NT2/D1 (cell line): ENCODE results near the gene DTNB.

Source experiments
- DNase-seq: peaks from one replicate; pipeline ENCODE4 v3.0.0-alpha.2; 2011; ENCODE audit warnings: low read depth, low spot score
- H3K27me3 ChIP-seq: 2 replicates; pipeline ENCODE4 v1.6.0; 2011; ENCODE audit warnings: mild to moderate bottlenecking; ENCODE audit not compliant: insufficient read length, insufficient read depth
- H3K36me3 ChIP-seq: 2 replicates; pipeline ENCODE4 v1.6.1; 2011; ENCODE audit warnings: mild to moderate bottlenecking, low read length, mixed read lengths; ENCODE audit not compliant: insufficient read depth, insufficient read length
- H3K4me1 ChIP-seq: 2 replicates; pipeline ENCODE4 v1.5.1; 2011; ENCODE audit not compliant: insufficient read depth, insufficient read length
- H3K4me3 ChIP-seq: 2 replicates; pipeline ENCODE4 v1.5.1; 2011; ENCODE audit warnings: low read depth; ENCODE audit not compliant: insufficient read length
- H3K9ac ChIP-seq: 2 replicates; pipeline ENCODE4 v1.6.0; 2011; ENCODE audit warnings: low read depth; ENCODE audit not compliant: insufficient read length
- H3K9me3 ChIP-seq: 2 replicates; pipeline ENCODE4 v1.5.1; 2011; ENCODE audit warnings: mild to moderate bottlenecking, low read length; ENCODE audit not compliant: insufficient read depth
- SUZ12 ChIP-seq: IDR thresholded peaks from 2 replicates; pipeline ENCODE4 v1.6.1; 2011; ENCODE audit not compliant: insufficient read length, insufficient read depth; ENCODE audit errors: extremely low read depth
- YY1 ChIP-seq: IDR thresholded peaks from 2 replicates; pipeline ENCODE4 v1.6.1; 2011; ENCODE audit not compliant: insufficient read length, insufficient read depth
- ZNF274 ChIP-seq: IDR thresholded peaks from 2 replicates; pipeline ENCODE4 v1.6.1; 2011; ENCODE audit warnings: mild to moderate bottlenecking, low read depth, low read length

Gene DTNB

DNA sequence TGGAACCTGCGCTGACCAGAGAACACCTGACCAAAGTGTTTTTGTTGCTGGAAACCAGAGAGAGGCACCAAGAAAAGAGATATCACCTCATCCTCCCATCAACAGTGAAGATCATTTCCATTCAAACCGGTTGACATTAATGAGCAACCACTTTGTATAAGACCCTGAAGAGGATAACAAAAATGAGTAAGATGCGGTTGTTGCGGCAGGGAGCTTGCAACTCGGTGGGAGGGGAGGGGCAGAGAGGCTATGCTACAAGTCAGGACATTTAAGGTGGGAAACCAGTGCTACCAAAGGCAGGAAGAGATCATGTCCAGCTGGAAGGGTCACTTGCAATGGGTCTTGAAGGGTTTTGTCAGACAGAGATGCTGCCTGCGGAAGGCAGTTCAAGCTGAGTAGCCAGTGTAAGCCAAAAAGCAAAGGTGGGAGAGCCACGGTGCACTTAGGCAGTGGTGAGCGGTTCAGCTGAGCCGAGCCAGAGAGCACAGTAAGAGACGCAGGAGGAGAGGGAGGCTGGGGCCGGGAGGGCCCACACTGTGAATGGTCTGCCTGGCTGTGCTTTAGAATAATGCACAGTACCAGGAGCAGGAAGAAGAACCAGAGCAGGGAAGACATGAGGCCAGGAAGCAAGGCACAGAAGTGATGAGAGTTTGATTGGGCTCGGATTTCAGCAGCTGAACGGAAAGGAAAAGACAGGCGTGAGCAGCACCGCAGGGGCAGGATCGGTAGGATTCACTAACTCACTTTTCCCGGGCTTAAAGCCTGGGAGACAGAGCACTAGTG is 24.4 kb upstream of the DTNB start:
- no peak for DNase-seq
- no peaks in the 10 kb centered on the region for H3K4me1 ChIP-seq
- H3K9ac ChIP-seq, result peak overlapping the region; percentile 15
- no peak overlapping the region for H3K4me3 ChIP-seq
- H3K9me3 ChIP-seq, result no peaks in the 10 kb centered on the region
- no peaks in the 10 kb centered on the region for H3K27me3 ChIP-seq
- no peaks in the 10 kb centered on the region for H3K36me3 ChIP-seq
- TF ChIP-seq SUZ12, result no peak
- no peak for TF ChIP-seq ZNF274
- no peak for TF ChIP-seq YY1

DNA sequence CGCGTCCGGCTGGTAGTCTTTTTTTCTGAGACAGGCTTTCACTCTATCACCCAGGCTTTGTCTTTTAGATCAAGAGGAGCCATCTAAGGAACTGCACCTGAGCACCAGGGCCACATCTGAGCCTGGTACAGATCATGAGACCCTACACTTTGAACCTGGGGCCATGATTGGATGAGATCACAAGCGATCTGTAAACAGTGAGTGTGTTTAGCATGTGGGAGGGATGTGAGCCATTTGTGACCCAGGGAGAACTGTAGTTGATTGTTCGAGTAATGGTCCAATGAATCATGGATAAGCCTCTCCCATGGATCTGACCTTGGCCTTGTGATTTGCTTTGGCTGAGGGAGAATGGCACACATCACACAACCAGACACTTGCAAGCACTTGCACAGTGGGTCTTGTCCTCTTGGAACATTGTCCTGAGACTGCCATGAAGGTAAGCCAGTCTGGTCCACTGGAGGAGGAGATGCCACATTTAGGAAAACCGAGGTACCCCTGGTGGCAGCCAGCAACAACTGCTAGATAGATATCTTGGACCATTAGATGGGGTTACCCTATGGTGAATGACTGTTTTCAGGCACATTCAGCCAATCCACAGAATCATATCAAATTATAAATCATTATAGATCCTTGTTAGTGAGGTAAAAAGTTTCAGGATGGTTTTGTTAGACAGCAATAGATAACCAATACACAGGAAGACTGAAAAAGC is 19.5 kb upstream of the DTNB start:
- H3K9me3 ChIP-seq, result no peaks in the 10 kb centered on the region
- no peaks in the 10 kb centered on the region for H3K27me3 ChIP-seq
- DNase-seq, result no peak
- no peaks in the 10 kb centered on the region for H3K4me1 ChIP-seq
- no peak overlapping the region for H3K4me3 ChIP-seq
- no peak overlapping the region for H3K9ac ChIP-seq
- TF ChIP-seq SUZ12 (no peak), ZNF274 (no peak), YY1 (no peak)
- no peaks in the 10 kb centered on the region for H3K36me3 ChIP-seq

DNA sequence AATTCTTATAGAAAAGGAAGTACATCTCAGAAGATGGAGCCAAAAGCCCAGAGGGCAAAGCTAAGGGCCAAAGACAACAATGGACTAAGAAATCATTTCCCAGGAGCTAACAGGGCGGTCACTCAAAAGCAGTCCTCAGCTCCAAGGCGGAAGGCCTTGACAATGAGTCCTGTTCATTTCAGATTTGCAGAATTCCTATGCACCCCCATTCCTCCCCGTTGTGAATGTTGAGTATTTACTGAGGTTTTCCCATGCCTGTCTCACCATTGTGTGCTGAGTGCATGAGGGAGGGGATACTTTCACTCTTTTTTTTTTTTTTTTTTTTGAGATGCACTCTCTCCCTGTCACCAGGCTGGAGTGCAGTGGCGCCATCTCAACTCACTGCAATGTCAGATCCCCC is 18.8 kb upstream of the DTNB start:
- TF ChIP-seq YY1, result no peak
- TF ChIP-seq SUZ12, result no peak
- TF ChIP-seq ZNF274, result no peak
- Histone ChIP-seq H3K27me3 (no peaks in the 10 kb centered on the region), H3K9me3 (no peaks in the 10 kb centered on the region), H3K4me3 (no peak overlapping the region), H3K36me3 (no peaks in the 10 kb centered on the region), H3K4me1 (no peaks in the 10 kb centered on the region), H3K9ac (no peak overlapping the region)
- no peak for DNase-seq

DNA sequence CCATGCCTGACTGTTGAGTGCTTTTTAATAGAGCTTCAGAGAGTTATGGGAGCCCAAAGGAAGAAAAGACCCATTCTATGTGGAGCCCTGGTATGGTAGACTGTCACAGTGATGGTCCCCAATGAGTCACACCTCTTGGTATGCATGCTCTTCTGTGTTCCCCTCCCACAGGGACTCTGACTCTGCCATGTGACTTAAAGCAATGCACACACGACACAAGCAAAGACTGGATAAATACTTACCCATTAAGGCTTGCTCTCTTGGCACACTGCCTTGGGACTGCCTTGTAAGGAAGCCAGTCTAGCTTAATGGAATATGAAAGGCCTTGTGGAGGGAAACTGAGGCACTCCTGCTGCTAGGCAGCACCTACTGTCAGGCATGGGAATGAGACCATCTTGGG is 16.7 kb upstream of the DTNB start:
- TF ChIP-seq YY1 (no peak), ZNF274 (no peak), SUZ12 (no peak)
- H3K9ac ChIP-seq, result no peak overlapping the region
- no peaks in the 10 kb centered on the region for H3K9me3 ChIP-seq
- DNase-seq, result no peak
- H3K4me1 ChIP-seq, result no peaks in the 10 kb centered on the region
- no peaks in the 10 kb centered on the region for H3K27me3 ChIP-seq
- no peaks in the 10 kb centered on the region for H3K36me3 ChIP-seq
- no peak overlapping the region for H3K4me3 ChIP-seq

DNA sequence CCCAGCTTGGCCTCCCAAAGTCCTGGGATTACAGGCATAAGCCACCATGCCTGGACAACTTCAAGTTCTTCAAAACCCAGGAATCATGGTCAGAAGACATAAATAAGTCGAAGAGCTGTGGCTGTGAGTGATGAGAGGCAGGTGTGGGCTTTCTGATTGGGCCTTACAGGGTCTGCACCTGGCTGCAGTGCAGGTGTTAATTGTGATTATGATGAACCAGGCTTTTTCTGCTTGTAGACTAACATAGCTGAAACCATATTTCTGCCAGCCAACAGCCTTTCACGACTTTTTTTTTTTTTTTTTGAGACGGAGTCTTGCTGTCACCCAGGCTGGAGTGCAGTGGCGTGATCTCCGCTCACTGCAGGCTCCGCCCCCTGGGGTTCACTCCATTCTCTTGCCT is 14.9 kb upstream of the DTNB start:
- H3K27me3 ChIP-seq, result no peaks in the 10 kb centered on the region
- H3K9me3 ChIP-seq, result no peaks in the 10 kb centered on the region
- TF ChIP-seq ZNF274, result no peak
- TF ChIP-seq SUZ12, result no peak
- TF ChIP-seq YY1, result no peak
- H3K4me3 ChIP-seq, result no peak overlapping the region
- H3K4me1 ChIP-seq, result no peaks in the 10 kb centered on the region
- H3K36me3 ChIP-seq, result no peaks in the 10 kb centered on the region
- H3K9ac ChIP-seq, result no peak overlapping the region
- DNase-seq, result no peak

DNA sequence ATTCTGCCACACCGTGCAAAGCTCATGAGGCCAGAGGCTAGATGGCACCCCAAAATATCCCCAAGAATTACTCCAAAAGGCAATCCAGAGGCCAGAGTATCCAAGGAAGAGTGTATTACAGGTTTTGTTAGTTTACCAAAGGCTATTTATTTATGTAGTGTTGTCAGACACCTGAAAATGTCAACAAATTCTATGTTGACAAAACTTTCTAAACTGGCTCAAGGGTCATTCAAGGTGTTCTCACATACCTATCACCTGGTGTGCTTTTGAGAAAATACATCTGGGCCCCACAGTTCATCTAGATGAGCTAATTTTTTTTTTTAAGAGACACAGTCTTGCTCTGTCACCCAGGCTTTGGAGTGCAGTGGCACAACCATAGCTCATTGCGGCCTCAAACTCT is 12.4 kb upstream of the DTNB start:
- TF ChIP-seq SUZ12 (no peak), YY1 (no peak), ZNF274 (no peak)
- Histone ChIP-seq H3K9ac (no peak overlapping the region), H3K9me3 (no peaks in the 10 kb centered on the region), H3K36me3 (no peaks in the 10 kb centered on the region), H3K4me1 (no peaks in the 10 kb centered on the region), H3K4me3 (no peak overlapping the region), H3K27me3 (no peaks in the 10 kb centered on the region)
- no peak for DNase-seq

DNA sequence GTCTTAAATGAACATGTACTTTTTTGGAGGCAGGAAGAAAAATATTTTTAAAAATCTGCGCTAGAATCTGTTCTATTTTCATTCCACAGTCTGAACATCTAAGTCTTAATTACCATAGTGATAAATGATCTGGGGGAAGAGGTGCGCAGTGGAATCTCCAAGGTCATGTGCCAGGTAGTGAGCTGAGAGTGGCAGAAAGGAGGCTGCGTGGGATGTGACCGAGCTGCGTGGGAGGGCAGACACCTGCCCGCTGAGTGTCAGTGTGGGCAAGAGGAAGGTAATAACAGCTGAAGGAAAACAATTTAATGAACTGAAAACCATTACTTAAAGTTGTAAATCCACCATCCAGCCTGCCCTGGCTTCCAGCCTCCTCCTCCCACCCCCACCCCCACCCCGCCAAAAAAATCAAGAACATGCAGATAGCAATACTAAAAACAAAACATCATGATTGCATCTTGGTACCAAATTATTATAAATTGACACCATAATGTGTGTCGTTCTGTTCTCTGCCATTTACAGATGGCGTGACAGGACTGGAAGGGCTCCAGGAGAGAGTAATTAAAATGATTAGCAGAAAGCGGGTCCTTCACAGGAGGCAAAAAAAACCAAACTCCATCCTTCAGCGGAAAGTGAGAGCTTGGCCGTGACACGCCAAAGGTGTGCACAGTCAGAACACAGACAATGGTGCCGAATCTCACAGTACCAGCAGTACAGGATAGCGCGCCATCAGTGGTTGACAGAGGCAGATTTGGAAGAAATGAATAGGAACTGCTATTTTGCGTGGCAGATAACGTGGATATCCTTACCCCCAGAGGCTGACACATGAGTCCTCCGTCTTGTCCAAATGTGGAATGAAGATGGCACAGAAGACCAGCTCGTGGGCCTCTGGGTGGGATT is 11.4 kb upstream of the DTNB start:
- TF ChIP-seq SUZ12 (no peak), YY1 (no peak), ZNF274 (no peak)
- no peaks in the 10 kb centered on the region for H3K36me3 ChIP-seq
- H3K4me3 ChIP-seq, result no peak overlapping the region
- H3K27me3 ChIP-seq, result no peaks in the 10 kb centered on the region
- no peak for DNase-seq
- no peaks in the 10 kb centered on the region for H3K4me1 ChIP-seq
- no peaks in the 10 kb centered on the region for H3K9me3 ChIP-seq
- no peak overlapping the region for H3K9ac ChIP-seq
